Measurements from ENCODE around the gene CAMK1G.

CAMK1G gene

GRCh38 chr1:209583408-209583807 is at the start of gene CAMK1G:
Gene CAMK1G (plus strand): TSS chr1:209583714. CDS start chr1:209594984, 11,270 bp downstream.
- ATAC-seq (no peak), DNase-seq (no peak)

GRCh38 chr1:209534496-209535250 is 48.8 kb upstream of the CAMK1G start:
- no peak for ATAC-seq
- DNase-seq, result no peak

GRCh38 chr1:209536843-209537242 is 46.7 kb upstream of the CAMK1G start:
- ATAC-seq (no peak), DNase-seq (no peak)

- DNase-seq, result no peak
- no peak for ATAC-seq
Measured at GRCh38 chr1:209537336-209538114, 46.0 kb upstream of the CAMK1G start.

GRCh38 chr1:209539576-209539975 is 43.9 kb upstream of the CAMK1G start:
- DNase-seq, result no peak
- no peak for ATAC-seq

- peak; percentile 54 for ATAC-seq
- DNase-seq, result no peak
Measured at GRCh38 chr1:209542585-209542984, 40.9 kb upstream of the CAMK1G start.

DNA sequence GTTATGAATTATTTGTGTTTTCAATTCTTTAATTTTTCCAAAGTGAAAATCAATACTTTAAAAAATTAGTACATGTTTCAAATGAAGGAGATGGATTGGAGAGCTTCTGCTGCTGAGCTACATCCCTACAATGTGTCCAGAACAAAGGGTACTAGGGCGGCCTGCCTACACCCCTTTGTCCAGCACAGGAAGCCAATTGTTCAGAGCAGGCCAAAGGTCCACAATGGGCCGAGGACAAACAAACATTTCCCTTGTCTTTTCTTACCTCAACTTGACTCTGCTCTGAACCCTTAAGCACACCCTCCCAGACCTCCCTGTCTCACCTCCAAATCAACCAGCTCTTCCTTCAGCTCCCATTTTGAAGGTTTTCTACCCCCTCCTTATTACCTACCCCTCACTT is 39.4 kb upstream of the CAMK1G start:
- ATAC-seq (no peak), DNase-seq (no peak)

DNA sequence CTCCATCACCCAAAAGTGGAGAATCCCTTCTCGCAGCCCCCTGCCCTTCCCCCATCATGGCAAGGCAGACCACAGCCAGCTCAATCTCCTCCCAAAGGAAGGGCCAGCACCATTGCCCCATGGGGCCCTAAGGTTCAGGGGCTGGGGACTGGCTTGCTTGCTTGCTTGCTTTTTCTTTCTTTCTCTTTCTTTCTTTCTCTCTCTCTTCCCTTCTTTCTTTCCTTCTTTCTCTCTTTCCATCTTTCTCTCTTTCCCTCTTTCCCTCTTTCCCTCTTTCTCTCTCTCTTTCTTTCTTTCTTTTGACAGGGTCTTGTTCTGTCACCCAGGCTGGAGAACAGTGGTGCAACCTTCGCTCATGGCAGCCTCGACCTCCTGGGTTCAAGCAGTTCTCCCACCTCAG is 38.1 kb upstream of the CAMK1G start:
- no peak for DNase-seq
- ATAC-seq, result no peak

GRCh38 chr1:209546390-209547085 is 37.0 kb upstream of the CAMK1G start:
- no peak for ATAC-seq
- no peak for DNase-seq

- ATAC-seq, result no peak
- DNase-seq, result no peak
Measured at GRCh38 chr1:209547626-209548025, 35.9 kb upstream of the CAMK1G start.

- no peak for DNase-seq
Measured at GRCh38 chr1:209549443-209550205, 33.9 kb upstream of the CAMK1G start.

DNA sequence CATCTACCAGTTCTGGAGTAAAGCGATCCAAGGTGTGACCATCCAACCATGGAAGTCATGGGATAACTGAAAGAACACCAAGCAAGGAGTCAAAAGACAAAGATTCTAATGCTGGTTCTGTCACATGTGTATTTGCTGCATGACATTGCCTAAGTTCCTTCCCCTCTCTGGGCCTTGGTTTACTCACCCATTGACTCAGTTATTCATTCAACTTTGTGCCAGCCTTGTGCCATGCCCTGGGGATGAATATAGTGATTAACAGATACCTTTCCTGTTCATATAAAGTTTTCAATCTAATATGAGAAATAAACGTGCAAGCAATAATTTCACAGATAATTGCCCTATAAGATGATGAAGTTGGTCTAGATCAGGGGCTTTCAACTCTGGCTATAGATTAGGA is 33.0 kb upstream of the CAMK1G start:
- no peak for DNase-seq
- no peak for ATAC-seq

More at GRCh38 chr1:209549443-209550205, 33.9 kb upstream of the CAMK1G start:
- ATAC-seq, result no peak

GRCh38 chr1:209552406-209553264 is 30.9 kb upstream of the CAMK1G start:
- no peak for DNase-seq
- no peak for ATAC-seq

GRCh38 chr1:209554761-209555611 is 28.5 kb upstream of the CAMK1G start:
- DNase-seq (no peak), ATAC-seq (peak; percentile 49)

DNA sequence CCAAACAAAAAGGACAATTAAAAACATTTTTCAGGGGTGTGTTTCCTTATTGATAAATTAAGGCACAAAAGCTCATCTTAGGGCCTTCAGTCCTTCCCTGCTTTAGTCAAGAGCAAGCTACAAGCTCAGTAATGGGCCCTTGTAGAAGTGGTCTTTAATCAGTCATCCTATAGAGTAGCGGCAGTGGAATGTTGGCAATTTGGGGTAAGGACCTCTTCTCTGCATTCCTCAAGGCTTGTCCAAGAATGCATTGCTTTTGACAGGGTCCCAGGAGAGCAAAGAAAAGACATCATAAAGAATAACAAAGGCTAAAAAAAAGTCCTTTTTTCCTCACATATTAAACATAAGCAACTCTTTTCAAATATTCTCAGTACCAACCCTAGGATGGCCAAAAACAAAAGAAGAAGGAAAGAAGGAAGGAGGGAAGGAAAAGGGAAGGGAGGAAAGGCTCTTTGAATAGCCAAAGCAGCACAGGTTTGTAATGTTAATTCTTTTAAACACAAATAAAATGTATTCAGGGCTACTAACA is 27.3 kb upstream of the CAMK1G start:
- ATAC-seq (no peak), DNase-seq (no peak)

DNA sequence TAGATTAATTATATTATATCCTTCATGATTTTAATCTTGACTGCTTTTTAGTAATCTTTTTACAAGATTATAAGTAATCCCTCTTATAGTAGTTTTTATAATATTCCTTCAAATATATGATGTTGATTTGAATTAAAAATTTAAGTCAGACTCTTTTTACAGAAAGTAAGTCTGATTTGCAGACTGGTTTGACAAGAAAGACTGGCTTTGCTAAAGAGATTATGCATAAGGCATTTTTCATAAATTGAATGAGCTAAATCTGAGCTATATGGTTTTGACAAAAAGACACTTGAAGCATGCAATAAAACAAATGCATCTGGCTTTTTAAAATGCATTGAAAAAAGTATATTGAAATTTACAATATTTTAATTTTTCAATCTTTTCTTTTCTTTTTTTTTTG is 26.3 kb upstream of the CAMK1G start:
- no peak for DNase-seq
- ATAC-seq, result no peak

DNA sequence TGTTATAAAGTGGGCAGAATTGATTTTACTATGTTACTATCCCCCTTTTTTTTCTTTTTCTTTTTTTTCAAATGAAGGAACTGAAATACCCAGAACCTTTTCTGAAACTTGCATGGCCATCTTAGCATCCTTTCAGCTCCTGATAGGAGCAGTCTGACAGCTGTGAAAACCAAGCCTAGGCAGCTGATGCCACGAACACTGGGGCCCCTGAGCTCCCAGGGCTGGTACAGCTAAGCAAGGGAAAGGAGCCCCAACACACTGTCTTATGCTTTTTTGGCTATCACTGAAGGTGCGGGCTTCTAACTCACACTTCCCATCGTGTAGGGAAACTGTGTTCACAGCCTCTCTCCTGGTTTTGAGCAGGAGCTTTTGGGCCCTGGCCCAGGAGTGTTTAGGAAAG is 23.0 kb upstream of the CAMK1G start:
- ATAC-seq (no peak), DNase-seq (no peak)

GRCh38 chr1:209560952-209561351 is 22.6 kb upstream of the CAMK1G start:
- ATAC-seq, result no peak
- DNase-seq, result no peak

DNA sequence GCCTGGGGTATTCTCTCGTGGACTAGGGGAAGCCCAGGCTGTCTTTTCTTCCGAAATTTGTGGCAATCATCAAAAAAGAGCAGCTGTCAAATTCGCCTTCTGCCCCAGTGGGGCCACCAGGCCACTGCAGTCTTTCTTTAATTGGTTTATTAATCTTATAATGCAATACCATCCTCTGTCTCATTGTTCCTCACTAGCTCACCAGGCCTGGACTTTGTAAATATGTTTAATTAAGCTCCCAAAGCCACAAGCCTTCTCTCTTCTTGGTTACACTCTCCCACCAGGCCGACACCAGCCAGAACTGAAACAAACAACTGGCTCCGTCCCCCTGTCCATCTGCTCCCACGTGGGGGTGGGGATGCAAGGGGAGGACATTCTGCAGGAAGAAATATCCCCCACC is 22.0 kb upstream of the CAMK1G start:
- no peak for DNase-seq
- ATAC-seq, result no peak

DNA sequence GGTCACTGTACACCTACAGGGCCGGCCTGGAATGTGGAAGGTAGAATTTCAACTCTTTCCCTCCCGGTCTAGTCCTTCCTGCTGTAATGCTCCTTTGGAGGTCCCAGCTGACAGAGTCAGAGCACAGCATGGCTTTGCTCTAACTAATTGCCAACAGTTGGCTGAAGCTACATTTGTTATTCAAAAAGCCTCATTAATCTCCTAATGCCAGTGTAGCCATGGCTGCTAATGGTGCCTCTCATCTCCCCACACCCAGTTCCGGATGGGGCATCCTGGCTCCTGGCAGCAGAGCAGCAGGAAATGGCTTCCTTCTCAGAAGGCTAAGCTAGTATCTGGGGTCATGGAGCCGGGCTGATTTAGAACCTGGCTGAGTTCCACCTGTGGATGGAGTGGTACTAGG is 18.7 kb upstream of the CAMK1G start:
- no peak for DNase-seq
- ATAC-seq, result no peak

Measured in stimulated activated naive CD8-positive, alpha-beta T cell treated with anti-CD3 and anti-CD28 coated beads, Interleukin-15, Interleukin-2, amounts not matched to agents 100 U/mL and 50 U/mL, for 24 hours (primary cell).